ENCODE results near the gene RILP.

Gene RILP

GRCh38 chr17:1597861-1598342, 51.8 kb downstream of the RILP start:
- no peak for DNase-seq

All from GOT3 (cell line).